HuH-7.5 (cell line): ENCODE results near the gene ABCF2.
A peak's percentile ranks its signal among the peaks of the same experiment; 100 is the strongest.

Source experiments
- DNase-seq: peaks from one replicate; pipeline ENCODE4 v3.0.0; 2011; ENCODE audit warnings: low spot score

ABCF2 gene

DNA sequence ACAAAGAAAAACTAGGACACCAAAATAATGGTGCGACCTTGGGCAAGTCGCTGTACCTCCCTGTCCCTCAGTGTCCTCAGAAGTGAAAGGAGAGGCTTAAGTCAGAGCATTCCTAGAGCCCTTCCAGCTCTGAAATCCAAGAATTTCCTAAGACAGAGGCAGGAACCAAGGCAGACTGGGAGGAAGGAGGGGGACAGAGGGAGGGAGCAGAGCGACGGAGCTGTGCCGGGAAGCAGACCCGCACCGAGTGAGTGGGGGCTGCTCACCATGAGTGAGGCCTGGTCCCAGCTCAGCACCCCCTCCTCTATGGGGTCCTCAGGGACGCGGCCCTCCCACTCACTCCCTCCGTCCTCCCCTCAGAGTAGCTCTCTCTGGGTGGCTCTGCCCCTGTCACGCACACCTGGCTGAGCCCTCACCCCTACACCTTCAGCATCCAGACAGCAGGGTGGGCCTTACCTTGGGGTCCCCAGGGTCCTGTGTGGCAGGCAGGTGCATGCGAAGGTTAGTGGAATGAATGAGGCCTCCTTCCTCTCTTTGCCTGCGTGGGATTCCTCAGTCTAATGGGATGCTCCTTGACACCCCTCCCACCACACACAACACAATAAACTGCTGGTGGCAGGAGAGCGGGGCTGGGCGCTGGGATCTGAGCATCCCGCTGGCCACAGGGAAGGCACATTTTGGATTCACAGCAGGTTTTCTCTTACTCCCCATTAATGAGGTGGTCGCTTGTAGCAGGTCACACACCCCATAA is 26.1 kb upstream of the ABCF2 start:
- DNase-seq: no peak

DNA sequence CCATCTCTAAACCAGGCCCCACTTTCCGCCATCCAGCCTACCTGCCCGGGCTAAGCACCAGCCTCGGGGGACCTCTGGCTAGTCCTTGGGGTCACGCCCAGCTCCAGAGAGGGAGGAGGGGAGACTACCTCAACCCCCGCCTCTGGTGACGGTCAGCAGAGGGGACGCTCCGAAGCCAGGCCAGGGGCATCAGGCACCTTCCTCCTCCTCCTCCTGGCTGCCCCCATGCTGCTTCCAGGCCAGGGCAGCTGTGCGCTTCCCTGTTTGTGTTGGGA is 25.5 kb upstream of the ABCF2 start:
- DNase-seq: no peak

DNA sequence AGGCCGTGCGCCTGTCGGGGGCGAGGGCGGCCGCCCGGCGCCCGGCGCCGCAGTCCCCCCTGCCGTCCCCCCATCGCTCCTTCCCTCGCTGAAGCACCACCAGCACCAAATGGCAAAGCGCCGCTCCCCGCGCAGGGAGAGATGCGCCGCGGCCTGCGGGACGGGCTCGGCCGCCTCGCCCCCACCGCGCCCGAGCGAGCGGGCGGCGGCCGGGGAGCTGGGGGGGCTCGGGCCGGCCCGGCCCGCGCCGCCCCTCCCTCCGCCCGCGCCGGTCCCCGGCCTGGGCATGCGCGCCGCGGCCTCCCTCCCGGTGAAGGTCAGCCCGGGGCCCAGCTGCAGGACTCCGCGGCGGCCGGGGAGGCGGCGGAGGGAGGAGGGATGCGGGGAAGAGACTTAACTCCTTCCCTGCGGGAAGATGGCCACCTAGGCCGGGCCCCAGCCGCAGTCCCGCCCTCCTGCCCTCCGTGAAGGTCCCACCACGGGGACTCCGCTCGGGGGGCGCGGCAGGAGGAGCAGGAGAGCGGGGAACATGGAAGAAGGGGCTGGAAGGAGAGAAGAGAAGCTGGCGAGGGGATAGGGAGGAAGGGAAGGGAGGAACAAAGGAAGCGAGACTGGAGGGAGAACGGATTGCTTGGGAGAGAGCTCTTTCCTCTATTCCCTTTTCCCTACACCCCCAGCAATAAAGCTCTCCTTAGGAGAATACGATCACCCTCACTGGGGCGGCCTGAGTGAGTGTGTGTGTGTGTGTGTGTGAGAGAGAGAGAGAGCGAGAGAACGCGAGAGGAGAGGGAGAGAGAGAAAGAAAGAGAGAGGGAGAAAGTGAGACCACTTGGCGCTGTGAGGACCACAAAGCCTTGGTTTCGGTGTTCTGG is 24.9 kb upstream of the ABCF2 start:
- DNase-seq: peak; percentile 93

DNA sequence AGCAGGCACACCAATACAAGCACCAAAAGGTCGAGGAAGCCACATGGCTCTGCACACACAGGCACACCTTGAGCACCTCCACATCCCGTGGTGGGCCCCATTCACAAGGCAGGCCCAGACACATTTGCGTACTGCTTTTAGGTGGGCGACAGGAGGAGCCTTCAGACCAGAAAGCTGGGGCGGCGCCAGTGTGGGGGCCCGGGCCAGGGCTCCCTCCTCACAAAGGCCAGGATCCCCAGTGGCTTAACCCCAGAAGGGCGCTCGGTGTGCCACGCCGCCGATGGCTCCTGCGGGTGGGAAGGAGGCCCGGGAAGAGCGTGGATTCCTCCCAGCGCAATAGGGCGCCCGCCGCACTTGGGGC is 24.3 kb upstream of the ABCF2 start:
- DNase-seq: no peak

DNA sequence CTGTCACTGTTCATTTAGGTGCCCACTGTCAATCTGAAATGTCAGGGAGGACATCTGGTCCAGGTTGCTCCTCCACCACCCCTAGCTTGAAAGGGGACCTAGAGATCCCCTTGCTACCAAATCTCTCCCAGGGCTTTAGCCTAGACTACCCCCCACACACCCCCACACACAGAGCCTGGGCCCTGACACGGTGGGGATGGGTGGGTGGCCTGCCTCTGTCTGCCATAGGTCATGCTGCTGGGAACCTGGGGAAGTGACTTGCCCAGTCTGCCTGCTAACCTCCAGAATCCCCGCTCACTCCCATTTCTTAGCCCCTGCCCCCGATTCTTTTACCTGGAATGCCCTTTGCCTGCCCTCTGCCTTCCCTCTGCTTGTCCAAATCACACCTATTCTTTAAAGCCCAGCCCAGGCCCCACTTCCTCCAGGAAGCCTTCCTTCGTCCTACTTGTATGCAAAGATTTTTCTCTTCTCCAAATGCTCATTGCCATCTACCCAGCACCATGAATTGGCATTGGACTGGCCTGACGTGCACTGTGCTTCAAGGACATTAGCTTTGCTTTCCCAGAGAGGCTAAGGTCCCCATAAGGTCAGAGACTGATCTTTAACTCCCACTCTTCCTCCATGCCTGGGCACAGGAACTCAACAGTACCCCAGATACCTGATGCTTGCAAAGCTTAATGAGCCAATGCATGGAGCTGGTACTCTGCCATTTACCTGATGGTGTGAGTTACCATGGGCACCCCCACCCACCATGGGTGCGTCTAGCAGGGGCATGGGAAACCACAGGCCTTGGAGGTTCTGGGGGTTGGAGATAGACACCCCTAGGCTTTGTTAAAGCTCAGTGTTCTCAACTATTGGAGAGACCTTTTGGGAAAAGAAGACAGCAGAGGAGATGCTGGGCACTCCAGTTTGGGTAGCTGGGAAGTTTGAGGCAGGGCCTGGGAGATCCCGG is 23.5 kb upstream of the ABCF2 start:
- no peak for DNase-seq

DNA sequence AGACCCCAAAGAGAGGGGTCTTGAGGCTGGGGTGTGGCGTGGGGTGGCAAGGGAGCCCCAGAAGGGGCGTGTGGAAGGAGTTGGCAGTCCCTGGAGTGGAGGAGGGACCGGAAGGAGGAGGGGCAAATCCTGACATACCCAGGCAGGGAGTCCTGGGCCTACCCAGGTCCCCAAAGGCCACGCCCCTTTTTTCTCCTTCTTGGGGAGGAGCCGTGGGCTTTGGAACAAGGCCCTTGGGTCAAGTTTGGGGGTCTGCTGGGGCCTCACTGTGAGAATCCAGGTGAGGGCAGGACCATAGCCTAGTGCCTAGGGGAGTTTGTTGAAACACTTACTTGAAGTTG is 22.7 kb upstream of the ABCF2 start:
- DNase-seq: peak; percentile 94

DNA sequence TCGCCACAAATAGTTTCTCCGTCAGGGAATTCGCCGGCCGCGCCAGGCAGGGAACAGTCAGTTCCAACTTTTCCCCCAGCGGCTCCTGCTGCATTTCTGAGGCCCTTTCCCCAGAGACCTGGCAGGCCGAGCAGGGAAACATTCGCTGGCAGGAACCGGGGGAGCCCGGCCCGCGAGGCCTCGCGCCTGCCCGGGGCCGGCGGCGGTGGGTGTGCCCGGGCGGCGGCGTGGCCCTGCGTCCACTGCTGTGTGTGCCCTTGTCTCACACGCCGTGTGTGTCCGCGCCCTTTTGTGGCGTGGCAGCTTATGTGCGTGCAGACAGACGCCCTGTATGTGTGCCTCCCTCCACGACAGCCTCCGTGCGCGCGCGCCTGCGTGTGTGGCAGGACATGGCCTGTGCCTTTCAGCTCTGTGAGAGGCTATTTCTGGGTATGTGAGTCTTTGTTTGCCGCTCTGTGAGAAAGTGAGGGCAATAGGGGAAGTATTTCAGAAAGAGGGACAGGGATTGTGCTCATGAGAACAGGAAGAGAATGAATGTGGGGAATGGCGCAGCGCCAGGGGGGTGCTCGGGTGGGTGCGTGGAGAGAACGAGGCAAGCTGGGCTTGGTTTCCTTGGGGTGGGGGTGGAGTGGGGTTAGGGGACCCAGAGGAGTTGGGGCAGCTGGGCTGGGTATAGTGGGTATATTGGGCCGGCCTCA is 22.2 kb upstream of the ABCF2 start:
- peak; percentile 80 for DNase-seq

DNA sequence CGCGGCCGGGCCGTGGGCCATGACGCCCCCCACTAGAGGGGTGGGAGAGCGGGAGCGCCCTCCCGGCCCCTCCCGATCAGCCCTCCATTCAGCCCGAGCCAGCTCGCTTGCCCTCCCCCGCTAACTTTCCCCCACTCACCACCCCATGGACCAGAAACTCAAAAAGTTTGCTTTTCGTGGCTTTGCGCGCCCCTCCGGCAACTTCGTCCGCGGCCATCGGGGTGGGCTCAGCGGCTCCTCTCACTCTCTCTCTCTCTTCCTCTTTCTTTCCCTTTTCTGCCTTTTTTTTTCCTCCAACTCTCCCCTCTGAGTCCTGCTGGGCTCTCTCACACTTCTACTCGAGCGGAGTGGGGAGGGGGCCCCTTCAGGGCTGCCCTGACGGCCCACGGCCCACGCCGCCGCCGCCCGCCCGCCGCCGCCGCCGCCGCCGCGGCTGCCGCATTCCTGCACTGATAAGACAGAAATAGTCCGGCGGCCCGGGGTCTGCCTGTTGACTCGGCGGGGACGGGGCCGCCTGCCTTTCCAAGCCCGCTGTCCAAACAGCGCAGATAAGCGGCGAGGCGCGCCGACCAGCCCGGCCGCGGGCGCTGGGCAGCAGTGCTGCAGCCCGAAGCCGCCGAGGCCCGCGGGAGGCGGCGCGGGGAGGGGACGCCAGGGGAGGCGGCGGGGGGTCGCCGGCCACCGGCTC is 21.5 kb upstream of the ABCF2 start, which contains the start of gene SMARCD3:
SMARCD3 (minus strand) TSS at position 349 of the 688 bp plus-strand sequence; CDS start at position 217, 132 bp downstream.
- peak; percentile 87 for DNase-seq

DNA sequence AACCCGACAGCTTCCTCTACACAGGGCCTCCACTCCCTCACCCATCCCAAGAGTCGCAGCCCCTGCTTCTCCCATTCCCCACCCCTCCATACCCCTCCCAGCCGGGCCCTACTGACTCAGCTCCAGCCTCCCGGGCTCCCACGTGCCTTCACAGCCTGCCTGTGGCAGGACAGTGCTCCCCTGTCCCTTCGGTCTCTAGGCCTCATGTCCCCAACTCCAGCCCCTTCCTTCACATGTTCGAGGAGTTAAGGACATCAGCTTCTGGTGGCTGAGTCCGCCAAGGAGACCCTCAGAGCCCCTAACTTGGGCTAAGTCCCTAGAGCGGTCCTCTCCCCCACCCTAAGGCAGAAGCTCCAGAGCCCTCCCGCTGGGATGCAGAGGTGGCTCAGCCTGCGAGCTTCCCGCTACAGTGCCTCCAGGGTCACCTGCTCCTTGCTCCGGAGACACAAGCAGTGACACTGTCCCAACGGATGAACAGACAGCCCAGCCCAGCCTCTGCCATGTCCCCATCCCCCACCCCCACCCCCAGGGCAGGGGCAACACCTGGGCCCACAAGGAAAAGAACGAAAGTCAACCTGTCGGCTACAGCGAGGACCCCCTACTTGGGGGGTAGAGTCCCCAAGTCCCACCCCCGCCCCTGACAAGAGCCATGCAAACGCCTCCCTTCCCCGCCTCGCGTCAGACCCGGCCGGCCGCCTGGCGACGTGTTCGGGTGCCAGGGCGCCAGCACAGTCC is 20.8 kb upstream of the ABCF2 start:
- peak; percentile 91 for DNase-seq

DNA sequence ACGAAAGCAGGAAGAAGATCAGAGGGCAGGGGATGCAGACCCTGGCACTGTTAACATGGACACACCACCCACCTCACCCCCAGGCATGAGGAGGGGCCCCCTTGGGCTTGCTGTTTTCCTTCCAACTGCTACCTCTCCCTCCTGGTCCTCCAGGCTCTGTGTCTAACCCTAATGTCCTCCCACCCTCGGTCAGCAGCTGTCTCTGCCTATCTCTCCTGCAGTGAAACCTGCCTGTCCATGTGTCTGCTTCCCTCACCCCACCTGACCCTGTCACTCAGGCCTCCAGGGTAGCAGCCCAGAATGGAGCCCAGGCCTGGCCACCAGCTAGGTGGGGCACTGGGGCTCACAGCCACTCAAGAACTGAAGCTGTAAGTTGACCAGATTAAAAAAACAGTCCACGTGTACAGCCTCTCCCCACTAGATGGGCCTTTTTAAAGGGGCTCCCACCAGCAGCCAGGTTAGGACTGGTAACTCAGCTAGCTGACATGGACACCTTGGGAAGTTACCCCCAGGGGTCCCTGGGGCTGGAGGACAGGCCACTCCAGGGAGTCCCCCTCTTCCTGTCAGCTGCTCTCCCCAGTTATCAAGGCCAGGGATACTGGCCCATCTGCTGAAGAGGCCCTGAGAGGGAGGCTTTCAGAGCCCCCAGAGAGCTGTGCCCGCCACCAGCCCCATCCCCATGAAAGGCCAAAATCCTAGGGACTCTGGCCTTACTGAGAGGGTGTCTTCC is 20.0 kb upstream of the ABCF2 start:
- peak; percentile 59 for DNase-seq

DNA sequence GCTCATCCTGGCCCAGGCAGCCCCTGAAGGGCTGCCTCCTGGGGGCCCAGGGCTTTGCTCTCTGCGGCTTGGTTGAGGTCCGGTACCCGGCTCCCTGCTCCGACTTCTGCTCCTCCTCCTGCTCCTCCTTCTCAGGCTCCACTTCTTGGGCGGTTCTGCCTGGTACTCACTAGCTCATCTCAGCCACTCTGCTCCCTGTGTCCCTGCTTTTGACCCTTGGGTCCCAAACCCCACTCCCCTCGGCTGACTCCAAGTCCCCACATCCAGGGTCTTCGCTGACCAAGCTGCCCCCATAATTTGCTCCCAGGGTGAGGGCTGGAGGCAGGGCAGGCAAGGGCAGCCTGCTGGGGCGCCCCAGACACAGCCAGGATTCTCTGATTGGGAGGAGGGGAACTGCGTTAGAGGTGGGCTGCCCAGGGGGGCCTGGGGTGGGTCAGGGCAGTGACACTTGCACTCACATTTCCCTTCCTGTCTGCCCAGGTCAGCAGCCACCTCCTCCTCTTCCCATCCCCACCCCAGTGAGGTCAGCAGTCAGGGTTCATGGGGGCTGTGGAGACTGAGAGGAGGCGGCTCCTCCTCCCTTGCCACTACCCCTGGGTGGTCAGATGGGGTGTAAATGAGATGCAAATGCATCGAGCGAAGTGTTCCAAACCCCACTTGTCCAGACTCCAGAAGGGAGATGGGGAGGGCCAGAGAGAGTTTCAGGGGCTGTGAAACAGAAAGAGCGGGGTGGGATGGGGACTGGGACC is 19.3 kb upstream of the ABCF2 start:
- no peak for DNase-seq

DNA sequence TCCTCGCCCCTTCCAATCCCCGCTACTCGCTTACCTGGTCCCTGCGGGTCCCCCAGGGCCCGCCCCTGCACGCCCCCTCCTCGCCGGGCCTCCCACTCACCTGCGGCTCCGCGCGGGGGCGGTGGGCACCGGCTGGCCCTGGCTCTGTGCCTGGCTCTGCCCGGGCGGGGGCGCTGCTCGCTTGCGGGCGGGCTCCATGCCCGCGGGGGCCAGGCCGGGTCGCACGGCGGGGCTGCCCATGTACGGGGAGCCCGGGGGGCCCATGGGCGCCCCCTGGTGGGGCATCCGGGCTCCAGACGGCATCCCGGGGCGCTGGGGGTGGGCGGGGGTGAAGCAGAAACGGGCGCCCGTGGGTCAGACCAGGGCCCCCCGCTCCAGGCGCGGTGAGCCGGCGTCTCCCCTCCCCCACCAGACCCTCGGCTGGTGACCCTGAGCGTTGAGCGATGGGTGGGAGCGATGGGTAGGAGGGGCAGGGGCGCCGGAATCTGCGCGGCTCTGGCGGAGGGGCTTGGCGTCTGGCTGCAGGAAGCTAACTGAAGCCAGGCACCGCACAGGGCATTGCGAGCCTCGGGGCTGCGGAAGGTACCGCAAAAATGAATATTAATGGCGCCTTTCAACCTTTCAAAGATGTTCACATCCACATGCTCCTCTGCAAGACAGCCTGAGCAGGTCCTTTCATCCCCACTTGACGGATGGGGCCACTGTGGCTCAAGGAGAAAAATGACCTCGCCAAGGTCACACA is 18.5 kb upstream of the ABCF2 start:
- DNase-seq: peak; percentile 83

DNA sequence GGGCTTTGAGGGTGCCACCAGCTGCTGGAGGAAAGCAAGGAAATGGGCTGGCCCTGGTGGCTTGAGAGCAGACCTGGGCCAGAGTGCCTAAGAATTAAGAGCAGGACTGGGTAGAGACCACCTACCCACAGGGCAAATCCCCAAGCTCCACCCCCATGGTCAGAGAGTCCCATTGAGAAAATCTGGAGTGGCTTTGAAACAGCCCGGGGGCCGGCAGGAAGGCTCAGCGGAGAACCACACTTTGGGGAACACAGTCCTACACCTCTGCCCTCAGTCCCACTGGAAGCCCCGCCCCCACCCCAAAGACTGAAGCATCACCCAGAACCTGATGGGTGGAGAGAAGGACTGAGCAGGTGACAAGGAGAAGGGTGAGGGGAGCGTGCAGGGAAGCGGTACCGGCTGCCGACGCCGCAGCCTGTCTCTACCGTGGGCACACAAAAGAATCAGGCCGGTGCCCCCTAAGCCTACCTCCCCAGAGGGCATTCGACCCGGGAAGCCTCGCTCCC is 17.9 kb upstream of the ABCF2 start:
- no peak for DNase-seq

DNA sequence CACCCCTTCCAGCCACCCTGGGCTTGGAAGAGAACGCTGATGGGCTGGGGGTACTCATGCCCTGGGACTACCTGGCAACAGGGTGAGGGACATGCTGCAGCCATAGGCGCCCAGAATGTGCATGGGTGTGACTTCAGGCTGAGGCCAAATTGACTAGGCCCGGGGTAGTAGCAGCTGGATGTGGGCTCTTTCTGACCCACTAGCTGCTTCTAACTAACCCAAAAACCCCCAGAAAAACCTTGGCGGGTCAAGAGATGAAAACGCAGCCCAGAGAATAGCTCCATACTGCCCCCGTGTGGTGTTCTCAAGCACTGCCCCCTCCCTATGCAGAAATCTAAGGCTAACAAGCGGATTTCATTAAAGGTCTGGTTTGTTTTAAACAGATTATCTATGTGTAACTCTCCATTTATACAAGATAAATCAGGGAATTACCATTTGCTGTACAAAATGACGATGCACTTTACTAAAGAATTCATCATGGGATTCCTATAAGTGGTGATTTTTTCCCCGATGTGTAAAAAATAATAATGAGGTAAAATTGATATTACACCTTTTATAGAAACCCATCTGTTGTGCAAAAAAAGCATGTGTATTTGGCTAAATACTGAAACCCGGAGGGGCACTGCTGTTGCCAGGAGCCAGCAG is 17.3 kb upstream of the ABCF2 start:
- DNase-seq: peak; percentile 87

DNA sequence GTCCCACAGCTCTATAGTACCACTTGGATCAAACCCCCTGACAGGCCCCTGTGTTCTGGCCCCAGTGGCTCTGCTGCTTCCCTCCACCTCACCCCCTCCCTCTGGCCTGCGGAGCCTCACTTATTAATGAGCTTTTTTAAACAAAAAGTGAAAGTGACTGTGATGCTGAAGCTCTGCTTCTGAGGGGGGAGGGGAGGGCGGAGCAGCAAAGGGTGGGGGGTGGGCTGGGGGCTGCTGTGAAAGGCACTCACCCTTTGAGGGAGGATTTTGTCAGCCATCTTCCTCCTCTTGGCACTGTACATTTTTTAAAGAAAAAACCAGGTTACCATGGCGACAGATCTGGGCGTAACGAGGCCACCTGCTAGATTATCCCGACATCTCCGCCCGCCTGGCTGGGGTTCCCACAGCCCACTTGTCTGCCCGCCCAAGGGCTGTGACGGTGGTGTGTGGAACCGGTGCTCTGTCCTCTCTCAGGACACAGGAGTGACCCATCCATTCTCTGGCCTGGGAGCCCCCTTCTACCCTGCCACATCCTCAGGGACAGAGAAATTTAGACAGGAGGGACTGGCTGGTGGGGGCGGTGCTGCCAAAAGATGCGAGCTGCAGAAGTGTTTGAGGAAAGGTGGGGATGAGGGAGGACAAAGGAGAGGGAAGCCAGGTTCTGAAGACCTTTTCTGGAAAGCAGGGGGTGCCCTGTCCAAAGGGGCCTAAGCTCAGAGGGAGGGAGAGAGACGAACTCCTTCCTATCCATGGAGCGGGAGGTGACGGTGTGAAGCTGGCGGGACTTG is 16.6 kb upstream of the ABCF2 start:
- no peak for DNase-seq

DNA sequence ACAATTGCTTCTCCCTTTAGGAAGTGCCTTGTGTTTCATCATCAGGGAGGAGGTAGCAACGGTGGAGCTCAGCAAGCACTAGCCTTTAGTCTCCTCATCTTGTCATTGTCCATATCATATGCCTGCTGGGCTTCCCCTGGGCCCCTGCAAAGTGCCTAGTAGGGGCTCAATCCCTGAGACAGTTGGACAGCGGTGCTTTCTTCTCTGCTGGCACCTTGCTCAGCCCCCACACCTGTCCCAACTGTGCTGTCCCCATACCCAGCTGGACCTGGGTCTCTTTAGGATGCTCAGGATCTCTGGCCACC is 16.0 kb upstream of the ABCF2 start:
- DNase-seq: no peak
